GM23248 (cell line): ENCODE measurements around the gene TSN.

Experiments
- EZH2 ChIP-seq: fragments of 200-600 bp; sonication (generic); IDR thresholded peaks from 2 replicates; pipeline ENCODE4 v1.6.1; 2018; ENCODE audit warnings: antibody characterized with exemption, mild to moderate bottlenecking; ENCODE audit not compliant: insufficient read depth, poor library complexity, severe bottlenecking
- EZH2phosphoT487 ChIP-seq: fragments of 200-600 bp; sonication (generic); IDR thresholded peaks from 2 replicates; pipeline ENCODE4 v1.6.1; 2018; ENCODE audit warnings: antibody characterized with exemption, moderate library complexity, mild to moderate bottlenecking, low read depth; ENCODE audit not compliant: insufficient read depth

GRCh38 chr2:121810959-121811853 is 55.8 kb downstream of the TSN start:
- TF ChIP-seq EZH2phosphoT487: no peak
- TF ChIP-seq EZH2: no peak
